CD4-positive, alpha-beta T cell (primary cell): ENCODE data around the gene EPB41L3. TPM values are rescaled to one million over a fixed set of nuclear protein-coding genes. Genes with fewer than 3 reads are reported as not detected.

Source experiments
- ATAC-seq: fragments of 200-7000 bp; cut with Tn5 transposase; one replicate; pipeline ENCODE4 v1.10.0; 2022; ENCODE audit warnings: mild to moderate bottlenecking; ENCODE audit not compliant: poor library complexity
- CTCF ChIA-PET: fragments of 350-600 bp; sonication (Branson Sonifier 250); formaldehyde crosslinking; loops from one replicate; lab custom pipeline; 2021; ENCODE audit warnings: antibody characterized with exemption, inconsistent platforms; lab: Charles Lee
- POLR2A ChIA-PET: fragments of 350-600 bp; sonication (Branson Sonifier 250); formaldehyde crosslinking; loops from one replicate; lab custom pipeline; 2021; ENCODE audit warnings: antibody characterized with exemption, inconsistent platforms; lab: Charles Lee
- DNase-seq, 14 experiments: peaks; one replicate each; pipeline ENCODE4 v3.0.0-alpha.2; 2013 to 2020; ENCODE audit warnings: mixed read lengths in 2 of 14
- H3K27ac ChIP-seq, 2 donors: one replicate each; pipeline versions ENCODE4 v1.5.1 to v1.7.0; 2013; ENCODE audit warnings: low read length in 2 of 2, low read depth in 1 of 2, mild to moderate bottlenecking in 1 of 2
- H3K27me3 ChIP-seq, 2 experiments: 1 replicate in 1 of 2; 2 replicates in 1 of 2; pipeline versions ENCODE4 v1.6.1 to v1.7.0; 2013; ENCODE audit warnings: low read length in 2 of 2, control low read depth in 1 of 2, mild to moderate bottlenecking in 1 of 2, moderate library complexity in 1 of 2; ENCODE audit not compliant: insufficient read depth in 2 of 2, control insufficient read depth in 1 of 2
- H3K36me3 ChIP-seq: one replicate; pipeline ENCODE4 v1.6.1; 2013; ENCODE audit warnings: low read length, control low read depth; ENCODE audit not compliant: insufficient read depth
- H3K4me1 ChIP-seq: one replicate; pipeline ENCODE4 v1.6.1; 2013; ENCODE audit warnings: low read length, control low read depth; ENCODE audit not compliant: insufficient read depth
- H3K4me3 ChIP-seq: one replicate; pipeline ENCODE4 v1.5.1; 2013; ENCODE audit warnings: mild to moderate bottlenecking, low read length, moderate library complexity
- H3K9me3 ChIP-seq, 2 experiments: 1 replicate in 1 of 2; 2 replicates in 1 of 2; pipeline versions ENCODE4 v1.6.1 to v1.7.0; 2013; ENCODE audit warnings: low read length in 2 of 2, mild to moderate bottlenecking in 2 of 2, control low read depth in 1 of 2, moderate library complexity in 1 of 2; ENCODE audit not compliant: control insufficient read depth in 1 of 2, insufficient read depth in 1 of 2
- H3K27ac Mint-ChIP-seq: one replicate; pipeline ENCODE4 v1.8.0; 2020; ENCODE audit warnings: mixed read lengths
- H3K27me3 Mint-ChIP-seq: one replicate; pipeline ENCODE4 v1.8.0; 2021; ENCODE audit warnings: mixed read lengths
- H3K36me3 Mint-ChIP-seq: one replicate; pipeline ENCODE4 v1.8.0; 2021; ENCODE audit warnings: low read depth, mixed read lengths
- H3K4me1 Mint-ChIP-seq: one replicate; pipeline ENCODE4 v1.8.0; 2021; ENCODE audit warnings: low read depth, mixed read lengths
- H3K4me3 Mint-ChIP-seq: one replicate; pipeline ENCODE4 v1.8.0; 2020; ENCODE audit warnings: mild to moderate bottlenecking, mixed read lengths
- H3K9me3 Mint-ChIP-seq: one replicate; pipeline ENCODE4 v1.8.0; 2020; ENCODE audit warnings: mixed read lengths
- CTCF ChIP-seq: fragments of 200-600 bp; IDR thresholded peaks from one replicate; pipeline ENCODE4 v1.8.0; 2022; ENCODE audit warnings: antibody characterized with exemption, mild to moderate bottlenecking
- intact Hi-C, 2 experiments: fragments of 100-400 bp; cut with DNase I in 1 of 2; cut with micrococcal nuclease in 1 of 2; formaldehyde crosslinking; loops; one replicate each; pipeline versions ENCODE4 v1.15.1 to v1.9.0; 2023 to 2025; cut with DNase I, micrococcal nuclease
- total RNA-seq, 174 experiments: library from RNA in 2 of 174; stranded (reverse) in 2 of 174; gene quantifications; one replicate each; pipeline ENCODE4 v1.2.3 and lab custom pipeline; 2021 to 2026

EPB41L3 gene
- total RNA-seq, 2 experiments from 2014 or later: 10.9 to 11.2 TPM

GRCh38 chr18:5388896-5389295, 154.9 kb downstream of the EPB41L3 start:
- no peak overlapping the region for H3K27ac Mint-ChIP-seq
- H3K4me1 Mint-ChIP-seq: no peaks in the 10 kb centered on the region
- no peaks in the 10 kb centered on the region for H3K27me3 Mint-ChIP-seq
- H3K4me3 Mint-ChIP-seq: no peak overlapping the region
- Histone ChIP-seq H3K9me3 (peaks cover 0 to 4% of the 10 kb centered on the region in 2 experiments), H3K36me3 (no peaks in the 10 kb centered on the region), H3K4me1 (no peaks in the 10 kb centered on the region), H3K27me3 (no peaks in the 10 kb centered on the region), H3K27ac (no peak overlapping the region), H3K4me3 (no peak overlapping the region)
- no peaks in the 10 kb centered on the region for H3K36me3 Mint-ChIP-seq
- ChIA-PET CTCF (no interaction called here), POLR2A (no interaction called here)
- ATAC-seq (no peak), DNase-seq (no peak)
- TF ChIP-seq CTCF: no peak
- no peaks in the 10 kb centered on the region for H3K9me3 Mint-ChIP-seq
- intact Hi-C loops: no loop called here

GRCh38 chr18:5380586-5380985, 163.2 kb downstream of the EPB41L3 start:
- no peak for ATAC-seq
- Histone ChIP-seq H3K9me3 (no peaks in the 10 kb centered on the region), H3K4me3 (no peak overlapping the region), H3K27me3 (no peaks in the 10 kb centered on the region), H3K4me1 (no peaks in the 10 kb centered on the region), H3K27ac (no peak overlapping the region), H3K36me3 (no peaks in the 10 kb centered on the region)
- POLR2A ChIA-PET: no interaction called here
- Mint-ChIP-seq H3K27me3 (no peaks in the 10 kb centered on the region), H3K4me3 (no peak overlapping the region), H3K4me1 (no peaks in the 10 kb centered on the region), H3K27ac (no peak overlapping the region), H3K36me3 (no peaks in the 10 kb centered on the region), H3K9me3 (no peaks in the 10 kb centered on the region)
- TF ChIP-seq CTCF: no peak
- DNase-seq: no peak
- CTCF ChIA-PET: no interaction called here
- intact Hi-C loops: no loop called here

- Histone ChIP-seq H3K4me1 (no peaks in the 10 kb centered on the region), H3K27ac (no peak overlapping the region), H3K9me3 (no peaks in the 10 kb centered on the region), H3K4me3 (no peak overlapping the region), H3K36me3 (no peaks in the 10 kb centered on the region), H3K27me3 (no peaks in the 10 kb centered on the region)
- peaks cover 11% of the 10 kb centered on the region for H3K27me3 Mint-ChIP-seq
- no peaks in the 10 kb centered on the region for H3K9me3 Mint-ChIP-seq
- H3K36me3 Mint-ChIP-seq: no peaks in the 10 kb centered on the region
- ATAC-seq (no peak), DNase-seq (no peak)
- H3K4me3 Mint-ChIP-seq: no peak overlapping the region
- TF ChIP-seq CTCF: no peak
- ChIA-PET CTCF (interaction anchor here (1.4 kb wide), 1 partner anchor 9 kb away, joined by 3 read pairs; no protein-coding TSS in a partner anchor), POLR2A (no interaction called here)
- intact Hi-C loops: no loop called here
- no peak overlapping the region for H3K27ac Mint-ChIP-seq
- H3K4me1 Mint-ChIP-seq: no peaks in the 10 kb centered on the region
These were observed 166.8 kb downstream of the EPB41L3 start for GRCh38 chr18:5376986-5377385.
